Endodermal cell (in vitro differentiated cells): Measurements from ENCODE around the gene DCLK1. TPM values are rescaled to one million over a fixed set of nuclear protein-coding genes. Genes with fewer than 3 reads are reported as not detected.
"Not testable (repeated sequence)": the region's sequence is repeated elsewhere in the genome, so short reads cannot be mapped to it uniquely, and the experiment has no call there.

ENCODE experiments used
- DNase-seq: peaks from one replicate; pipeline ENCODE4 v3.0.0-alpha.2; 2017
- H3K27ac ChIP-seq: 2 replicates; pipeline ENCODE4 v1.5.1; 2013; ENCODE audit warnings: mild to moderate bottlenecking, low read depth, low read length, moderate library complexity
- H3K27me3 ChIP-seq: 2 replicates; pipeline ENCODE4 v1.6.1; 2013; ENCODE audit warnings: mild to moderate bottlenecking, low read length, moderate library complexity; ENCODE audit not compliant: insufficient read depth, control insufficient read depth, poor library complexity, severe bottlenecking
- H3K36me3 ChIP-seq: 2 replicates; pipeline ENCODE4 v1.7.0; 2013; ENCODE audit warnings: mild to moderate bottlenecking, low read length, moderate library complexity; ENCODE audit not compliant: control insufficient read depth, insufficient read depth
- H3K4me1 ChIP-seq: one replicate; pipeline ENCODE4 v1.7.0; 2013; ENCODE audit warnings: low read length; ENCODE audit not compliant: control insufficient read depth, insufficient read depth
- H3K4me3 ChIP-seq: 2 replicates; pipeline ENCODE4 v1.5.1; 2013; ENCODE audit warnings: mild to moderate bottlenecking, low read length, moderate library complexity
- H3K9ac ChIP-seq: 2 replicates; pipeline ENCODE4 v1.6.1; 2013; ENCODE audit warnings: mild to moderate bottlenecking, low read length, moderate library complexity; ENCODE audit not compliant: poor library complexity, severe bottlenecking; ENCODE audit errors: extremely low read depth
- H3K9me3 ChIP-seq: 2 replicates; pipeline ENCODE4 v1.6.1; 2013; ENCODE audit warnings: mild to moderate bottlenecking, low read length, moderate library complexity; ENCODE audit not compliant: control insufficient read depth
- H3K27ac Mint-ChIP-seq: 2 replicates; pipeline ENCODE4 v1.8.0; 2020; ENCODE audit warnings: mixed read lengths
- H3K27me3 Mint-ChIP-seq: 2 replicates; pipeline ENCODE4 v1.8.0; 2021; ENCODE audit warnings: mild to moderate bottlenecking, mixed read lengths; ENCODE audit not compliant: insufficient read depth
- H3K36me3 Mint-ChIP-seq: 2 replicates; pipeline ENCODE4 v1.8.0; 2020; ENCODE audit warnings: low read depth, mixed read lengths
- H3K4me1 Mint-ChIP-seq: 2 replicates; pipeline ENCODE4 v1.8.0; 2020; ENCODE audit warnings: mixed read lengths
- H3K4me3 Mint-ChIP-seq: 2 replicates; pipeline ENCODE4 v1.8.0; 2020; ENCODE audit warnings: mild to moderate bottlenecking, moderate library complexity, mixed read lengths
- H3K9me3 Mint-ChIP-seq: 2 replicates; pipeline ENCODE4 v1.8.0; 2020; ENCODE audit warnings: mild to moderate bottlenecking, mixed read lengths
- CTCF ChIP-seq: fragments of 200-600 bp; sonication (generic); conservative IDR thresholded peaks from 2 replicates; pipeline ENCODE4 v1.5.0; 2021; ENCODE audit warnings: antibody characterized with exemption, mild to moderate bottlenecking
- WGBS, 2 experiments: methylation state at CpG; one replicate each; pipeline versions ENCODE4 v1.1.5 to v1.1.7; 2013; ENCODE audit warnings: missing lambda C conversion rate in 2 of 2, mixed read lengths in 1 of 2; ENCODE audit not compliant: insufficient coverage in 1 of 2, insufficient read length in 1 of 2; 5-methylcytosine and 5-hydroxymethylcytosine counted together
- total RNA-seq, 2 donors: library from RNA; stranded (reverse); fragmentation: NEBNext Ultra II Directional in 1 of 2; extraction: Animal tissue kit (Norgen Biotek cat#: 25700) in 1 of 2; gene quantifications; 2 replicates in 1 of 2; 3 replicates in 1 of 2; pipeline ENCODE4 v1.2.1, GENCODE V29; 2021

Gene DCLK1
- total RNA-seq, 2 donors from 2014 or later: 3.0 to 32.8 TPM

- peaks cover 21% of the 10 kb centered on the region for H3K4me1 Mint-ChIP-seq
- Histone ChIP-seq H3K9me3 (peaks cover 23% of the 10 kb centered on the region), H3K27me3 (no peaks in the 10 kb centered on the region), H3K4me3 (no peak overlapping the region), H3K9ac (no peak overlapping the region), H3K36me3 (no peaks in the 10 kb centered on the region), H3K27ac (peak overlapping the region; percentile 9), H3K4me1 (no peaks in the 10 kb centered on the region)
- TF ChIP-seq CTCF: no peak
- H3K27ac Mint-ChIP-seq: peak overlapping the region; percentile 45
- H3K9me3 Mint-ChIP-seq: peaks cover 25% of the 10 kb centered on the region
- 73 to 74% methylated on average over 3 to 10 of the region's 10 CpGs for WGBS, 2 experiments
- no peaks in the 10 kb centered on the region for H3K36me3 Mint-ChIP-seq
- H3K4me3 Mint-ChIP-seq: no peak overlapping the region
- H3K27me3 Mint-ChIP-seq: no peaks in the 10 kb centered on the region
- peak; percentile 66 for DNase-seq
These were observed 146.3 kb downstream of the DCLK1 start for GRCh38 chr13:35984776-35985453.

DNA sequence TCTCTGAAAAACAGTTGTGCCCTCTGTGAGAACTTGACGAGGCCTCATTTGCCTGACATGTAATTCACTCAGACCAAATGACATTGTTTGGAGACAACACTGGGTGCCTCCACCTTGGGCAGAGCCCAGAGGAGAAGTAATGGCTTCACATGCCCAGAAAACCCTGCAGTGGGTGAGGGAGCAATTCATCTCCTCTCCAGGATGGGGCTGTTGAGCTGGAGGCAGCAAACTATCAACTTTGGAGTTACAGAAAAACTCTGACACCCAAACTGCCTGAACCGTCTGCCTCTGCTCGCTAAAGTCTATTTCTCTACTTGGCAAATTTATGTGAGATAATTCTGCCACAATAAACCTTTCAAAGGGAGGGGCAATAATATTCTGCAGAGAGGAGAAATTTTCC, 146.9 kb downstream of the DCLK1 start:
- Histone ChIP-seq H3K9me3 (peaks cover 27% of the 10 kb centered on the region), H3K4me3 (no peak overlapping the region), H3K36me3 (no peaks in the 10 kb centered on the region), H3K27me3 (no peaks in the 10 kb centered on the region), H3K27ac (peak overlapping the region; percentile 9), H3K9ac (no peak overlapping the region), H3K4me1 (no peaks in the 10 kb centered on the region)
- H3K27me3 Mint-ChIP-seq: no peaks in the 10 kb centered on the region
- no peak for DNase-seq
- 87 to 88% methylated on average over 1 to 3 of the region's 3 CpGs for WGBS, 2 experiments
- no peak overlapping the region for H3K27ac Mint-ChIP-seq
- H3K4me3 Mint-ChIP-seq: no peak overlapping the region
- peak; percentile 22 for TF ChIP-seq CTCF
- H3K9me3 Mint-ChIP-seq: peaks cover 29% of the 10 kb centered on the region
- H3K36me3 Mint-ChIP-seq: no peaks in the 10 kb centered on the region
- H3K4me1 Mint-ChIP-seq: peaks cover 21% of the 10 kb centered on the region

- DNase-seq, H3K27me3 ChIP-seq, H3K27me3 Mint-ChIP-seq, H3K27ac ChIP-seq, H3K4me1 ChIP-seq, H3K36me3 ChIP-seq, H3K4me3 ChIP-seq, H3K9ac ChIP-seq, H3K27ac Mint-ChIP-seq, H3K4me3 Mint-ChIP-seq, H3K36me3 Mint-ChIP-seq: not testable (repeated sequence)
- WGBS, 2 experiments: 86 to 88% methylated on average over 1 of the region's 1 CpG
- peaks cover 32% of the 10 kb centered on the region for H3K9me3 Mint-ChIP-seq
- peaks cover 27% of the 10 kb centered on the region for H3K9me3 ChIP-seq
- peaks cover 21% of the 10 kb centered on the region for H3K4me1 Mint-ChIP-seq
These were observed 147.5 kb downstream of the DCLK1 start for GRCh38 chr13:35983703-35984102.

- H3K27me3 Mint-ChIP-seq: no peaks in the 10 kb centered on the region
- DNase-seq: no peak
- no peaks in the 10 kb centered on the region for H3K36me3 Mint-ChIP-seq
- Histone ChIP-seq H3K27ac (no peak overlapping the region), H3K9me3 (peaks cover 27% of the 10 kb centered on the region), H3K9ac (no peak overlapping the region), H3K4me3 (no peak overlapping the region), H3K36me3 (no peaks in the 10 kb centered on the region), H3K4me1 (no peaks in the 10 kb centered on the region), H3K27me3 (no peaks in the 10 kb centered on the region)
- peaks cover 24% of the 10 kb centered on the region for H3K4me1 Mint-ChIP-seq
- no peak overlapping the region for H3K27ac Mint-ChIP-seq
- 100% methylated on average over 1 of the region's 1 CpG for WGBS, 2 experiments
- TF ChIP-seq CTCF: no peak
- H3K4me3 Mint-ChIP-seq: no peak overlapping the region
- peaks cover 32% of the 10 kb centered on the region for H3K9me3 Mint-ChIP-seq
These were observed 148.0 kb downstream of the DCLK1 start for GRCh38 chr13:35983206-35983605.
